GM13976 (cell line): Measurements from ENCODE around the gene KLF2.
"Not testable (repeated sequence)": the region's sequence is repeated elsewhere in the genome, so short reads cannot be mapped to it uniquely, and the experiment has no call there.

Experiments
- DNase-seq: peaks from one replicate; pipeline ENCODE4 v3.0.0; 2012; ENCODE audit warnings: low spot score
- in situ Hi-C: fragments of 300-500 bp; cut with MboI; formaldehyde crosslinking; loops from one replicate; pipeline ENCODE4 v1.12.0; 2022; ENCODE audit warnings: low sequenced_read_pairs, mixed read lengths, inconsistent platforms; ENCODE audit not compliant: unreplicated experiment
- TF ChIP-seq, protein P1 (sequence below): IDR thresholded peaks from 2 replicates; pipeline ENCODE4 v1.5.1; 2012; ENCODE audit warnings: borderline replicate concordance, mild to moderate bottlenecking; ENCODE audit not compliant: insufficient read depth; ENCODE audit errors: extremely low read depth, missing control alignments, control extremely low read depth

Gene KLF2

DNA sequence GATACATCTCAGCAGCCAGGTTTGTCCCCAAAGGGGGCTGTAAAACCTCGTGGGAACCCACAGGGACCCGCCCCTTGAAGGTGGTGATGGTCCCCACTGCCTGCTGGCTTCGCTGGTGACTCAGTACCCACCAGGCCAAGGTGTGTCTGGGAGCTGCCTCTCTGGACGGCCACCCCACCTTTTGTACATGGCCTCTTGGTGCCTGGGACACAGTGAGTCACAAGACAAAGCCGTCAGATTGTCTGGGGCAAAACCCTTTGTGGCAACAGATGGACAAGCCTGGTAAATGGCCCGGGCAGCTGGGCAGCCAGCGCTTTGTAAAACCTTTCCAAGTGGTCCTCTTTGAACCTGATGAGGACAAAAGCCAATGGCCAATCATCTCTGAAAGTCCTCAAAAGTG lies 27.9 kb upstream of the KLF2 start:
- TF ChIP-seq, protein P1, sequence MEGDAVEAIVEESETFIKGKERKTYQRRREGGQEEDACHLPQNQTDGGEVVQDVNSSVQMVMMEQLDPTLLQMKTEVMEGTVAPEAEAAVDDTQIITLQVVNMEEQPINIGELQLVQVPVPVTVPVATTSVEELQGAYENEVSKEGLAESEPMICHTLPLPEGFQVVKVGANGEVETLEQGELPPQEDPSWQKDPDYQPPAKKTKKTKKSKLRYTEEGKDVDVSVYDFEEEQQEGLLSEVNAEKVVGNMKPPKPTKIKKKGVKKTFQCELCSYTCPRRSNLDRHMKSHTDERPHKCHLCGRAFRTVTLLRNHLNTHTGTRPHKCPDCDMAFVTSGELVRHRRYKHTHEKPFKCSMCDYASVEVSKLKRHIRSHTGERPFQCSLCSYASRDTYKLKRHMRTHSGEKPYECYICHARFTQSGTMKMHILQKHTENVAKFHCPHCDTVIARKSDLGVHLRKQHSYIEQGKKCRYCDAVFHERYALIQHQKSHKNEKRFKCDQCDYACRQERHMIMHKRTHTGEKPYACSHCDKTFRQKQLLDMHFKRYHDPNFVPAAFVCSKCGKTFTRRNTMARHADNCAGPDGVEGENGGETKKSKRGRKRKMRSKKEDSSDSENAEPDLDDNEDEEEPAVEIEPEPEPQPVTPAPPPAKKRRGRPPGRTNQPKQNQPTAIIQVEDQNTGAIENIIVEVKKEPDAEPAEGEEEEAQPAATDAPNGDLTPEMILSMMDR = no peak
- in situ Hi-C loops = no loop called here
- DNase-seq = no peak

DNA sequence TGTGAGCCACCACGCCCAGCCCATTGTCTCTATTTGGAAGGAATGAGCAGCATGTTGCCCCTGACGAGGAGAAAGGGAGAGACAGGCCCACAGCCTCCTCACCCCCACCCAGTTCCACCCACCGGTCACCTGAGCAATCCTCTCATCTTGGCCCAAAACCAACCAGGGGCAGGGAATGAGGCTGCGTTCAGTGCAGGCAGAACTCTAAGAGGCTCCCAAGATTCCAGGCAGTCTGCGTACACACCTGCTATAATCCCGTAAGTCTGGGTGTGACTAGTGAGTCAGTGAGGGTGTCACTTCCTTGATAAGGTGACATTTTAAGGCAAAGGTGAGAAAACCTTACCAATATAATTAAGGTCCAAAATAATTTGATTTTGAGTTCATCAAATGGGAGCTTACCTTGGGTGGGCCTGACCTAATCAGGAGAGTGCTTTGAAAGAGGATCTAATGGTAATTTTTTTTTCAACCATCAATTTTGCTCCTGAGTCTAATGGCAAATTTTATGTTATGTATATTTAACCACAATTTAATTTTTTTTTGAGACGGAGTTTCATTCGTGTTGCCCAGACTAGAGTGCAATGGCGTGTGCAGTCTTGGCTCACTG lies 26.9 kb upstream of the KLF2 start:
- DNase-seq = no peak
- in situ Hi-C loops = no loop called here
- TF ChIP-seq, protein P1 = no peak

DNA sequence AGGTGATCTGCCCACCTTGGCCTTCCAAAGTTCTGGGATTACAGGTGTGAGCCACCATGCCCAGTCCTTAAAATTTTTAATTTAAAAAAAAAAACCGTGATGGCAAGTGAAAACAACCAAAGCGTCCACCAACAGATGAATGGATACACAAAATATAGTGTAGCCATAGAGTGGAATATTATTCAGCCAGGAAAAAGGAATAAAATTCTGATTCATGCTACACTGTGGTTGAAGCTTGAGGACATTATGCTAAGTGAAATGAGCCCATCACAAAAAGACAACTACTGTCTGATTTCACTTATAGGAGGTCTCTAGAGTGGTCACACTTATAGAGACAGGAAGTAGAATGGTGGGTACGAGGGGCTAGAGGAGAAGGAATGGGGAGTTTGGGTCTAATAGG lies 26.3 kb upstream of the KLF2 start:
- no peak for DNase-seq
- in situ Hi-C loops = no loop called here
- TF ChIP-seq, protein P1 = no peak

DNA sequence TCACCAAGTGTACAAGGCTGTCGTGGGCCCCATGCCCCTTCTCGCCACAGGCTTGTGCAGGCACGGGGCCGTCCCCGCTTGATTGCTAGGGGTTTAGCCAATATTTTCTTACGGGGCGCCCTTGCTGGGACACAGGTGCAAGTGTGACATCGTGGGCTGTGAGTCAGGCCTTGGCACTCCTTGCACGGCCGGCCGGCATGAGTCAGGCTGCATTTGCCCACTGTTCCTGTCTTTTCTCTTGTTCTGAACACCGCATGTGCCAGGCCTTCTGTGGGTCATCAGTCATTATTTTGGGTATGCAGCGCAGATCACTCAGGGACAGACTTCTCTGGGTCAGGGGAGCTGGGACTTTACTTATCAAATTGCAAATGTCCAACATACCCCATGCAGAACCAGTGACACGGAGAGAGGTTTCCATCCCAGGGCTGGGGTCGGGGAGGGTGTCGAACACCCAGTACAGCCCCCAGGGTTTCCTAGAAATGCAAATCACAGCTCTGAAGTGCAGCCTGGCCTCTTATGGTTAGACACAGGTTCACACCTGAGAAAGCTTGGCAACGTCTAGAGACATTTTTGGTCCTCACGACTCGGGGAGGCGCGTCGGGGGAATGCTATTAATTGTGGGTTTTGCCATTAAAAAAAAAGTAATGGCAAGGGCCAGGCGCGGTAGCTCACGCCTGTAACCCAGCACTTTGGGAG lies 22.5 kb upstream of the KLF2 start:
- no peak for DNase-seq
- TF ChIP-seq, protein P1 = no peak
- in situ Hi-C loops = no loop called here

DNA sequence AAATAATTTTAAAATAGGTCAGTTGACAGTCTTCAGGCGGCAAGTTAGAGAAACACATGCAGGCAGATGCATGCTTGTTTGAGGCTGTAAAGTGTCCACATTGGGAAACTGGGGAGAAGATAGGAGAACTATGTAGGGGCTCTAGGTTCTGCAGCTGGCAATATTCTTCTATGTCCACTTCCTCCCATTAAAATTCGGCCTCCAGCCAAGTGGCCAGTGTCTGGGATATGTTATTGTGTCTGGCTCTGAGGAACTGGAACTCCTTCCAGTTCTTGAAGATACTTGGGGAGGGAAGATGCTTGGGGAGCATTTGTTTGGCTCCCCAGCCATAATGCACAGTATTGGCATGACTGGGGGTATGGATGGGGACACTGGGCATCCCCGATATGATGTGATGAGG lies 20.9 kb upstream of the KLF2 start:
- no peak for DNase-seq
- in situ Hi-C loops = no loop called here
- TF ChIP-seq, protein P1 = no peak

DNA sequence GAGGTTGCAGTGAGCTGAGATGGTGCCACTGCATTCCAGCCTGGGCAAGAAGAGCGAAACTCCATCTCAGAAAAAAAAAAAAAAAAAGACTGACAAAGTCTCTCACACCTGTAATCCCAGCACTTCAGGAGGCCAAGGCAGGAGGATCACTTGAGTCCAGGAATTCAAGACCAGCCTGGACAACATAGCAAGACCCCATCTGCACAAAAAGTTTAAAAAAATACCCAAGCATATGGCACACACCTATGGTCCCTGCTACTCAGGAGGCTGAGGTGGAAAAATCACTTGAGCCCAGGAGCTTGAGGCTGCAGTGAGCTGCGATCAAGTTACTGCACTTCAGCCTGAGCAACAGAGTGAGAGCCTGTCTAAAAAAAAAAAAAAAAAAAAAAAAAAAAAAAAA lies 20.1 kb upstream of the KLF2 start:
- DNase-seq, in situ Hi-C loops: not testable (repeated sequence)

DNA sequence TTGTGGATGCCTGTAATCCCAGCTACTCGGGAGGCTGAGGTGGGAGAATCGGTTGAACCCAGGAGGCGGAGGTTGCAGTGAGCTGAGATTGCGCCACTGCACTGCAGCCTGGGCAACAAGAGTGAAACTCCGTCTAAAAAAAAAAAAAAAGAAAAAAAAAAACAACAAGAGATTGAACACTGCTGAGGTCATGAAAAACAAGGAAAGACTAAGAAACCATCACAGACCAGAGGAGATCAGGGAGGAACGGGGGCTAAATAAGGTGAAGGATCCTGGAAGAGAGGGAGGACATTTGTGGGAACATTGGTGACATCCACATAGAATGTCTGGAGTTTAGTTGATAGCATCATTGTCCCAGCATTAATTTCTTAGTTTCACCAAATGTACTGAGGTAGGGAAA lies 19.6 kb upstream of the KLF2 start:
- in situ Hi-C loops, DNase-seq: not testable (repeated sequence)
